Tibial nerve (tissue), 4 donors: ENCODE results near the gene SMIM35.

Experiments used
- EP300 ChIP-seq, 2 donors: sonication (generic); formaldehyde crosslinking; IDR thresholded peaks; one replicate each; pipeline ENCODE4 v1.6.1; 2017; ENCODE audit warnings: antibody characterized with exemption in 2 of 2, mild to moderate bottlenecking in 1 of 2
- POLR2A ChIP-seq, 2 donors: fragments of 450-650 bp; IDR thresholded peaks; one replicate each; pipeline ENCODE4 v1.6.1; 2017; ENCODE audit warnings: antibody characterized with exemption in 2 of 2, mild to moderate bottlenecking in 2 of 2, moderate library complexity in 2 of 2
- TF ChIP-seq, protein P1 (sequence below), 5 experiments: fragments of 200-600 bp in 3 of 5; fragments of 450-650 bp in 2 of 5; sonication (generic) in 3 of 5; IDR thresholded peaks; one replicate each; pipeline ENCODE4 v1.5.1; 2016 to 2019; ENCODE audit warnings: antibody characterized with exemption in 5 of 5, mild to moderate bottlenecking in 3 of 5, moderate library complexity in 2 of 5

DNA sequence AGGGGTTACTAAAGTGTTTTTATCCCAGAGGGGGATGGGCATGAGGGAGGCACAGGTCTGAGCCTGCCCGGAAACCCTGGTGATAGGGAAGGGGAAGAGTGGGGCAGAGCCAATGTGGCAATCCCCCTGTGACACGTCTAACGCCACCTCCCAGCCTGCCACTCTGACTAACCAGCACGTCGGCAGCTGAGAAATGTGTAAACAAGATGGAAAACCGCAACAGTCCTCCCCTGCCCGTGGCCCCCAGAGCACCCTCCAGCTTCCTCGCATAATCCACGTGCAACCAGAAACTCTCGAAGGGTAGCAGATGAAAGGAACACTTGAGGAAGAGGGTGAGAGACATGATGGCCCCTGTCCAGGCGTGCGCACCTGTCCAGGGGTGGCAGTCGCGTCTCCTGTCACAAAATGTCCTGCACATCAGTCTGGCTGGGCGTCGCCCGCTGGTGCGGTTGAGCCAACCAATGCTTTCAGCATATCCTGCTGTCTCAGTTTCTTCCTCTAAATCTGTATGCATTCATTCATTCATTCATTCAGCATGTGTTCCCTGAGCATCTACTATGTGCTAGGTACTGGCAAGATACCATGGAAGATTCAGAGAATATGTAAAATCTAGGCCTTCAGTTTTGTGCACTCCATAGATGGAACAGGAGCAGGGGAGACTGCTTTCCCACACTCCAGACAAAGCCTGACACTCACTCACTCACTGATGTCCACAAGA lies 5.4 kb downstream of the SMIM35 start:
- TF ChIP-seq POLR2A (IDR thresholded peaks at IDR 0.05), result no peak
- TF ChIP-seq, protein P1, sequence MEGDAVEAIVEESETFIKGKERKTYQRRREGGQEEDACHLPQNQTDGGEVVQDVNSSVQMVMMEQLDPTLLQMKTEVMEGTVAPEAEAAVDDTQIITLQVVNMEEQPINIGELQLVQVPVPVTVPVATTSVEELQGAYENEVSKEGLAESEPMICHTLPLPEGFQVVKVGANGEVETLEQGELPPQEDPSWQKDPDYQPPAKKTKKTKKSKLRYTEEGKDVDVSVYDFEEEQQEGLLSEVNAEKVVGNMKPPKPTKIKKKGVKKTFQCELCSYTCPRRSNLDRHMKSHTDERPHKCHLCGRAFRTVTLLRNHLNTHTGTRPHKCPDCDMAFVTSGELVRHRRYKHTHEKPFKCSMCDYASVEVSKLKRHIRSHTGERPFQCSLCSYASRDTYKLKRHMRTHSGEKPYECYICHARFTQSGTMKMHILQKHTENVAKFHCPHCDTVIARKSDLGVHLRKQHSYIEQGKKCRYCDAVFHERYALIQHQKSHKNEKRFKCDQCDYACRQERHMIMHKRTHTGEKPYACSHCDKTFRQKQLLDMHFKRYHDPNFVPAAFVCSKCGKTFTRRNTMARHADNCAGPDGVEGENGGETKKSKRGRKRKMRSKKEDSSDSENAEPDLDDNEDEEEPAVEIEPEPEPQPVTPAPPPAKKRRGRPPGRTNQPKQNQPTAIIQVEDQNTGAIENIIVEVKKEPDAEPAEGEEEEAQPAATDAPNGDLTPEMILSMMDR (IDR thresholded peaks at IDR 0.05), result no peak
- no peak for TF ChIP-seq EP300 (IDR thresholded peaks at IDR 0.05)
